Jurkat, Clone E6-1 (cell line): Measurements from ENCODE around the gene SLC38A7.
"Not testable (repeated sequence)": the region's sequence is repeated elsewhere in the genome, so short reads cannot be mapped to it uniquely, and the experiment has no call there.

Experiments used
- DNase-seq: peaks from one replicate; pipeline ENCODE4 v3.0.0-alpha.2; 2011; ENCODE audit warnings: low read depth, low spot score
- H3K4me3 ChIP-seq: 2 replicates; pipeline ENCODE4 v1.5.1; 2011; ENCODE audit warnings: mild to moderate bottlenecking, low read length, control low read depth, moderate library complexity

The SLC38A7 gene

DNA sequence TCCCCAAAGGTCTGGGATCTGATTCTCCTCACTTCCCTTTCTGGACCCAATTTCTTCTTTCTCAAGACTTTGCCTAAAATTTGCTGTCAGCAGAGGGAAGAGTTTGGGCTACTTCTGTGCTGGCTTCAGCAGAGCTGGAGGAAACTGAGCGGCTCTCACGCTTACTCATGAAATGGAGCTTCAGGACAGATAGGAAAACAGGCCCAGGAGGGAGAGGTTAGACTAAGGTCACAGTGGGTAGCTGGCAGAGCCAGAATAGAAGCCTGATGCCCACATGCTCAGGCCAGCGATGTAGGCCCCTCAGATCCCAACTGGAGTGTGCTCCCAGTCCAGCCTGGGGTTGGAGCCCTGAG is 593 bp downstream of the SLC38A7 start:
- no peak for DNase-seq
- peak overlapping the region; percentile 90 for H3K4me3 ChIP-seq

DNA sequence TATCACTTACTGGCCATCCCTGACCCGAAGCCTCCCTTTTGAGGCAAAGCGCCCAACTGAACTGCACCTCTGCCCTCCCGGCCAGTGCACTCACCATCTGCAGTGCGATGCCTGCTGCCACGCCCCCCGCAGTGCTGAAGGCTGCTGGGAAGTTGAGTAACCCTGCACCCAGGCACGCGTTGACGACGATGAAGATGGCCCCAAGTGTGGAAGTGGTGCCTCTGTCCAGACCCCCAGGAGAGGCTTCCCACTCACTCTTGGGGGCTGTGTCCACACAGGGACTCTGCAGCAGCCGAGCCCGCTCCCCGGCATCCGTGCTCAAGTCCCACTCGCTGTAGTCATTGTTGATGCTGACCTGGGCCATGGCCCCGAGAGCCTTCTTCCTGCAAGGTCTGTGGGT is 4.8 kb downstream of the SLC38A7 start:
- DNase-seq = no peak
- no peak overlapping the region for H3K4me3 ChIP-seq

DNA sequence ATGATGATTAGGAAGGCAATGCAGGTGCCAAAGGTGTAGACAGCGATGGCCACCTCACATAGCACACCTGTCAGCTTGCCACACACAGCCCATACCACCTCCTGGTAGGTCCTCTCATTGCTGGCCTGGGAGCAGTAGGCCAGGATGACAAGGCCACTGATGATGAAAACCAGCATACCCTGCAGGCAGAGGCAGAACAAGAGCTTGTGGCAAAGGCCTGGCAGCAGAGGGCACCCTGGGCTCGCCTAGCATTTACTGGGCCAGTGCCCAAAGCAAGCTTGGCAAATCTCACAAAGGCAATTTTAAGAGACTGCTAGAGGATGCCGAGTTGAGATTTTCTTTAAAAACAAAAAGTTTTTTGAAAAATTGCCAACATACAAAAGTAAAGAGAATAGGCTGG is 5.9 kb downstream of the SLC38A7 start:
- no peak overlapping the region for H3K4me3 ChIP-seq
- DNase-seq = no peak

DNA sequence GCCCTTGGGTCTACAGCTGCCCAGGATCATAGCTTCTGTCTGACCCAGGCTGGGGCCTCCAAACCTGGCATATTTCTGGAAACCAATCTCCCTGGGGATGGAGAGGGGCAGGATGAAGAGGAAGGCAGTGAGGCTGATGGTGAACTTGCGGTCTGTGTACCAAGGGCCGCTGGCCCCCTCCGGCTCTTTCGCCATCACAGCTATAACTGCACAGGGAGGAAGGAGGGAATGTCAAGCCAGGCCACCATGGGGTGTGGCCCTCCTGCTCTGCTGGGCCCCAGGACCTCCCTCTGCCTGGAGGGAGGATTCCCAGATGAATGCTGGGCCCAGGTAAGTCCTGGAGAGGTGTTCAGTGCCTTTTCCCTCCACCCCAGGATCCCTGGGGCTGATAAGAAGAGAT is 6.3 kb downstream of the SLC38A7 start:
- no peak overlapping the region for H3K4me3 ChIP-seq
- DNase-seq = no peak

DNA sequence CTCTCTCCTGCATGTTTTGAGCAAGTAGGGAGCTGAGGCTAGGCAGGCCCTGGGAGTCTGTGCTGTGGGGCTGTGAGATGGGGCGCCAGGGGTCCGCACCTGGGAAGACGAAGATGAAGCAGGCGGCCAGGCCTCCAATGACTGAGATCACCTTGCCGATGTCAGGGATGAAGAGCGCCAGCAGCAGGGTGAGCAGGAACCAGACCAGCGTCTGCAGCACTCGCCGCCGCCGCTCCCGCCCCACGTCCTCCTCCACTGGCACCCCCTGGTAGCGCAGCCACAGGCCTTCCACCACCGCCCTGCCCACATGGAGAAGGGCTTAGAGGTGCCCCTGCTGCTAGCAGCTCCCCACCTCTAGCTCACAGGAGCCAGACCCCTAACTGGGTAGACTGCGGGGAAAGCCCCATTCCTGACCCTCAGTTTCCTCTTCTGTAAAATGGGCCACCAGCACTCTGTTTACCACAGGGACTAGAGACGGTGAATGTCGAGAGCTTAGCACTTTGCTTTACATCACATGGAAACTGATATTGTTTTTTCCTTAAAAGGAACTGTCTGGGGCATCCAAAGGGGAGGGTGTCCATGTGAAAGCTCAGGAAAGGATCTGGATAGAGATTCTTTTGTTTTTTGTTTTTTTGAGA is 13.5 kb downstream of the SLC38A7 start:
- DNase-seq = no peak
- H3K4me3 ChIP-seq = no peak overlapping the region

DNA sequence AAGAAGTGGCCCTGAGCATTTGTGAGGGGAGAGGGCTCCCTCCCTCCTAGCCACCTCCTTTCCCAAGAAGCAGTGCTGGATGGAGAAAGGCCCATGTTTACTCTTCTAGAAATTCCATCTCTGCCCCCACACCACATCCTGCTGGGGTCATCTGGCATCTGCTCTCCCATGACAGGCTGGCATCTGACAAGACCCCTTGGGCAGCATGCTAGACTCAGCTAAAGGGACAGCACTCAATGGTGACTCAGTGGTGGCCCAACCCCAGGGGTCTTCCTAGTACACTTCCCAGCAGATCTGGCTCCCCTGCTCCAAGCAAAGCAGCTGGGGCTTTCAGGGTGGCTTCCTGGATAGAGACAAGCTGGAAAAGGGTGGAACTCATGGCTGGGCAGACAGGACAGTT is 14.4 kb downstream of the SLC38A7 start:
- H3K4me3 ChIP-seq = no peak overlapping the region
- no peak for DNase-seq

DNA sequence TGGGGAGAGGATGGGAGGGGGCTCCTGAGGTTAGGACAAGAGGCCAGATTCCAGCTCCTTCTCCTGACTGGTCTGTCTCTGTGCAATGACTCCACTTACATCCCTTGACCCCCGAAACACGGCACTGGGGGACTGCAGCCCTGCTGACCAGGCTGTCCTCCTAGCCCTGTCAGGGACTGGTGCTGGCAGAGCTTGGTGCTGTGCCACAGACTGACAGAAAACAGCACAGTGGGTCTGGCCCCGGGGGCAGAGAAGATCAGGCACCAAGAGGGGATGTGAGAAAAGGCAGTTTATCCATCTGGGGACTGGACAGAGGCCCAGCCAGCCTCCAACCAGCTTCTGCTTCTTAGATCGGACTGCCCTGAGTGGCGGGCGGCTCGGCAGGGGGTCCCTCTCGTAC is 19.4 kb downstream of the SLC38A7 start:
- no peak for DNase-seq
- H3K4me3 ChIP-seq = no peak overlapping the region

DNA sequence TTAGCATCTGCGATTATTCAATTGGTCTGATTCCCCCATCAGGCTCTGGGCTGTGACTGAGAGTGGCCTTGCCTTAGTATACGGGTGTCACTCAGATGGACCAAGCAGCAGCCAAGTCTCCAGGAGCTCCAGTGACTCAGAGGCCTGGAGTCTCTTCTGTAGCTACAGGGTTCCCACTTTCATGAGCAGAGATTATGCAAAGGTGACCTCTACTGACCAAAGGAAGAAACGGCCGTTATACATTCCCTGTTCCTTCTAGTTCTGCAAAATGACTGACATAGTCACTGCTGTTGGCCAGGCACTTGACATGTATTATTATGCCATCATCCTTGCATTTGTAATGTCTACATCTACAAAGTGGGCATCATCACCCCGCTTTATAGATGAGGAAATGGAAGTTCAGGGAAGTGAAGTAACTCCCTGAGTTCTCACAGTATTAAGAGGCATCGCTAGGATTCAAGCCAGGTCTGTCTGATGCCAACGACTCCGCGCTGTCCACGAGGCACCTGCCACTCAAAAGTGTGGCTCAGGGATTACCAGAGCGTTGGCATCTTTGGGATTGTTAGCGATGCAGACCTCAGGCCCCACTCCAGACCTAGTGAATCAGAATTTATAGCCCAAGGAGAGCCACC is 23.3 kb downstream of the SLC38A7 start:
- no peak overlapping the region for H3K4me3 ChIP-seq
- DNase-seq = no peak

DNA sequence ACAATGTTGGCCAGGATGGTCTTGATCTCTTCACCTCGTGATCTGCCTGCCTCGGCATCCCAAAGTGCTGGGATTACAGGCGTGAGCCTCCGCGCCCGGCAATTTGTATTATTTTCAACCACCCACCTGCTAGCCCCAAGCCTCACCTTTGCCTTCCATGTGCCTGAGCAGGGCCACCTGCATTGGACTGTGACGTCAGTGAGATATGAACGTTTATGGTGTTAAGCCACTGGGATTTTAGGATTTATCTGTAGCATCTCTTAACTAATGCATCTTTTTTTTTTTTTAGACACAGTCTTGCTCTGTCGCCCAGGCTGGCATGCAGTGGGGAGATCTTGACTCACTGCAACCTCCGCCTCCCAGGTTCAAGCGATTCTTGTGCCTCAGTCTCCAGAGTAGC is 24.7 kb downstream of the SLC38A7 start:
- H3K4me3 ChIP-seq, DNase-seq: not testable (repeated sequence)

DNA sequence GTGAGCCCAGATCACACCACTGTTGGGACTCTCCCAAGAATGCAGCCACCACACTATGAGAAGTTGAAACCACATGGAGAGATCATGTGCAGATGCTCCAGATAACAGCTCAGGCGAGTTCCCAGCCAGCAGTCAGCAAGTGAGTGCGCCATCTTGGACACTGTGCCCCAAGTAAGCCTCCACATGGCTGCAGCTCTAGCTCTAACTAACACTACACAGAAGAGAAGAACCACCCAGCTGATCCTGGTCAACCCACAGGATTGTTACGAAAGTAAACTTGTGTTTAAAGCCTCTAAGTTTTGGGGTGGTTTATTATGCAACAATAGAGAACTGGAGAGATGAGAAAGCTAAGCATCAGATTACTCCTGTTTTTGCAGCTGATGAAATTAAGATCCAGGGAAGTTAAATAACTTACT is 25.8 kb downstream of the SLC38A7 start:
- no peak overlapping the region for H3K4me3 ChIP-seq
- DNase-seq = no peak

DNA sequence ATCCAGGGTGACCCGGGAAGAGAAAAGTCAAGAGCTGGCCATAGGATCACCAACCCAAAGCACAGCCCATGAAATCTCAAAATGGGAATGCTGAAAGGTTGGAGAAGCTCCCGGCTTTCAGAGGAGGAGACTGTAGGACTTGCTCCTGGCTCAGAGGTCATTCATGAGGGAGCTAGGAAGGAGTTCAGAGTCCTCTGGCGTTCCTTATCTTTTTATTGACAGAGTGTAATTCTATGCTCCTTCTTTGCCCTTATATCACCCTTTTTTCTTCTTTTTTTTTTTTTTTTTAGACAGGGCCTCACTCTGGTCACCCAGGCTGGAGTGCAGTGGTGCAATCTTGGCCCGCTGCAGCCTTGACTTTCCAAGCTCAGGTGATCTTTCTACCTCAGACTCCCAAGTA is 27.7 kb downstream of the SLC38A7 start:
- no peak for DNase-seq
- H3K4me3 ChIP-seq = no peak overlapping the region

DNA sequence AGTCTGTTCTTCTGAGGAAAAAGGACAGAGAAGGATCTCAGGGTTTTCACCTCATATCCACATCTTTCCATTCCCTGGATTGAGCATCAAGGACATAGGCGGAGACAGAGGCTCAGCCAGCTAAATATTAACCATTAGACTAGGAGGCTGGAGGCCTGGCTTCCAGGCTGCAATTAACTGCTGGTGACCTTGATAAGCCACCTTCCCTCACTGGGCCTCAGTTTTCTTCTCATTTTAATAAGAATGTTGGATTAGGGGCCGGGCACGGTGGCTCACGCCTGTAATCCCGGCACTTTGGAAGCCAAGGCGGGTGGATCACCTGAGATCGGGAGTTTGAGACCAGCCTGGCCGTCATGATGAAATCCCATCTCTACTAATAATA is 29.4 kb downstream of the SLC38A7 start:
- no peak for DNase-seq
- no peak overlapping the region for H3K4me3 ChIP-seq

DNA sequence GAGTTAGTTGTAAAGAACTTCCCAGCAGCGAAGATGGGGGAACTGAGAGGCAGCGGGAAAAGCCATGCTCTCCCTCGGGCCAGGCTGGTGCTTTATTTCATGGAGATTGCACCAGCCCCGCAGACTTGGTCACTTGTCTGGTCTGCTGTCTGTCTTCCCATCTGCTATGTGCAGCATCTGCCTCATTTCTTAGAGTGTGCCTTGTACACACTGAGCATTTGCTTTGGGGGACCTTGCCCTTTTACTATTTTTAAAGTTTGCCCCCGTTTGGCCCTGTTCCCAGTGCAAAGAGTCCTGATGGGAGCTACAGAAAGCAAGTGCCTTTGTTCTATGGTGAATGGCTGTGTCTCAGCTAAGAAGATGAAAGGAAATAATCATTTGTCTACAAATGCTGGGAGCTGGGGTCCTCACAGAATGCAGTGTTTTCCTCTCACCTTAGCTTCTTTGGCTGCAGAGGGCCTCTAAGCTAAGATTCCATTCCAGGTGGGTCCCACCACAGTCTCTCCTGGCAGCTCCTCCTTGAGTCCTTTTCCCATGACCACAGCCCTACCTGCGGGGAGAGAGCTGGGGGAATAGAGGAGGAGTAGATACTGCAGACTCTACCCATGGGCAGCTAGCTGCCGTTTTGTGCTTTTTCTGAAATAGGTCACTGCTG is 29.9 kb downstream of the SLC38A7 start:
- DNase-seq = no peak
- H3K4me3 ChIP-seq = no peak overlapping the region

DNA sequence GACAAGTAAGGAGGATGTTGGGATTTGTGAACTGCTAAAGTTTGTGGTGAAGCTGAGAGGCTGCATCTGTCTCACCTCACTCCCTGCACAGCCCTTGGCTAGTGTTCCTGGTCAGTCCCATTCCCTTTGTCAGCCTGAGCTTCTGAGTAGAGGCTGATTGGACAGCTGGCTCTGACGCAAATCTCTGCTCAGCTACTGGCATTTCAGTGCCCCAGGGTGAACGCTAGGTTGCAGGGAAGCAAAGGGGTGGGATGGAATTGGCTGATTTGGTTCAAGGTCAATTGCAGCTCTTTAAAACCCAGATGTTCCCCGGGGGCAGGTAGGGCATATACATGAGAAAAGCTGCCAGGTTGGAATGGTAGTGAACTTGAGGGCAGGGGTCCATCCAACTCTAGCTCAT is 31.8 kb downstream of the SLC38A7 start:
- DNase-seq = no peak

DNA sequence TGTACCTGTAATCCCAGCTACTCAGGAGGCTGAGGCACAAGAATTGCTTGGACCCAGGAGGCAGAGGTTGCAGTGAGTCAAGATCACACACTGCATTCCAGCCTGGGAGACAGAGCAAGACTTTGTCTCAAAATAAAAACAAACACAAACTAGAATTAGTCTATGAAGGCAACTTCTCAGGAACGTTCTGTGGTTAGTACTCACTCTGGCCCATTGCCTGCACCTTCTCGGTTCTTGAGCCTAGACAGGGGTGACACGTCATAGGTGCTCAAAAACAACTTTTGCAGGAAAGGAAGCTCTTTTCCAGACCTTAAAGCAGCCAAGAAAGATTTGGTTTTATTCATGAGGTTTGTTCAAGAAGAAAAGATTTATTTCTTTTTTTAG is 32.6 kb downstream of the SLC38A7 start:
- DNase-seq = no peak
- no peak overlapping the region for H3K4me3 ChIP-seq

More for the DNA sequence above, 31.8 kb downstream of the SLC38A7 start:
- H3K4me3 ChIP-seq = no peak overlapping the region

DNA sequence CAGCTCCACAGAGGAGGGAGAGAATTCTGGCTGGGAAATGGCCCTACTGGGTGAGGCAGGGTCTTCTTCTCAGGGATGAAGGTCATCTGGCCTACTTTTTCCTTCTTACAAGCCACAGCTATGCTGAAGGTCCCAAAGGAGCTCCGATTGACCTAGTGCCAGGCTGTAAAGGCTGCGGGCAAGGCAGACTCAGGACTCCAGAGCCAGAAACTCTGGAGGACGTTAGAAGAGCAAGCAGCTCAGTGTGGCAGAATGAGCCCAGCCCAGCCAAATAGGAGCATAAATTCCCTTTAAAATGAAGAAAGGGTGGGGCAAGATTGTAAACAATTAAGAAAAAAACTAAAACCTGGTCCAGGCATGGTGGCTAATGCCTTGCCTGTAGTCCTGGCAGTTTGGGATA is 34.9 kb downstream of the SLC38A7 start:
- DNase-seq = no peak
- H3K4me3 ChIP-seq = no peak overlapping the region

DNA sequence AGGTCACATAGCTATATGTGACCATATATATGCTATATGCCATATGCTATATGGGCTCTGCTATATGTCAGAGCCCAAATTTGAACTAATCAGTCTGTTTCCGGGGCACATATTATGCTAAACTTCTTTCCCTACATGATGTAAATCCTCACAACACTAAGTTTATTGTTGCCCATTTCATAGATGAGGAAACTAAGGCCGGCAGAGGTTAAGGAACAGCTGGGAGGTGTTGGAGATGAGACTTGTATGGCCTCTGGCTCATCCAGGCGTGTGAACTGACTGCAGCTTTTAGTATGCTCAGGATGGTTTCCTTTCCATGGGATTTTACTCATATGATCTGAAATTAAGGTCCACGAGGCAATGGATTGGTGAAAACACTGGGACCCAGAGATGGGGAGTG is 37.5 kb downstream of the SLC38A7 start:
- no peak overlapping the region for H3K4me3 ChIP-seq
- DNase-seq = no peak

DNA sequence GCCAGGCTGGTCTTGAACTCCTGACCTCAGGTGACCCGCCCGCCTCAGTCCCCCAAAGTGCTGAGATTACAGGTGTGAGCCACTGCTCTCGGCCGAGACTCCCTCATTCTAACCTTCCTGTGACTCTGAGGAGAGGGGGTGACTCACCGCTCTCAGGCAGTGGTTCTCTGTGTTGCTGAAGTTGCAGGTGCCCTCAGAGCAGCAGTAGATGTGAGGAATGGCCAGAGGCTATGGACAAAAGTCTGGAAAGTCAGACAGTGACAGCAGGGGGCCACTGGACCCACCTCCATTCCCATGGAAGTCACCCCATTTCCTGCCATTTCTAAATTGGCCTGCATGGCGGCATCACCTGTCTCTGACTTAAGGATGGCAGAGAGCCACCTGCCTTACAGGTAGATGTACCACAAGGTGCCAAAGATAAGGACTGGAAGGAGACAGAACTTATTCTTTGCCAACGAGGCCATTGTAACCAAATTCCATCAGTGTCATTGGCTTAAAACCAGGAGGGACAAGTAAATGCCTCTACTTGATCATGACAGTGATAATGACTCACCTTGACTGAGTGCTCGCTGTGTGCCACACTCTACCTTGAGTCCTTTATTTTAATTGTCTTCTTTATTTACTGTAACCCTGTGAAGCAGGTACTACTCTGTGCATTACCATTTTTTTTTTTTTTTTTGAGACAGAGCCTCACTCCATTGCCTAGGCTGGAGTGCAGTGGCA is 39.6 kb downstream of the SLC38A7 start:
- no peak for DNase-seq
- no peak overlapping the region for H3K4me3 ChIP-seq

DNA sequence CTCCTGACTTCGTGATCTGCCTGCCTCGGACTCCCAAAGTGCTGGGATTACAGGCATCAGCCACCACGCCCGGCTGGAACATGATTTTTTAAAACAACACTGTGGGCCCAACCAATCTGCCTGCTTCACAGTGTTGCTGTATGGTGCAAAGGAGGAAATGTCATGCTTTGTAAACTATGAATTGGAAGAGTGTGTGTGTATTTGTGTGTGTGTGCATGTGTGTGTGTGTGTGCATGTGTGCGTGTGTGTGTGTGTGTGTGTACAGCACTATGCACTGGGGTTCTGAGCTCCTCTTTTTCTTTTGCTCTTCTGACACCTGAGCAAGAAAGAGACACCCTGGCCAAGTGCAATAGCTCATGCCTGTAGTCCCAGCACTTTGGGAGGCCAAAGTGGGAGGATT is 40.5 kb downstream of the SLC38A7 start:
- no peak for DNase-seq
- no peak overlapping the region for H3K4me3 ChIP-seq

DNA sequence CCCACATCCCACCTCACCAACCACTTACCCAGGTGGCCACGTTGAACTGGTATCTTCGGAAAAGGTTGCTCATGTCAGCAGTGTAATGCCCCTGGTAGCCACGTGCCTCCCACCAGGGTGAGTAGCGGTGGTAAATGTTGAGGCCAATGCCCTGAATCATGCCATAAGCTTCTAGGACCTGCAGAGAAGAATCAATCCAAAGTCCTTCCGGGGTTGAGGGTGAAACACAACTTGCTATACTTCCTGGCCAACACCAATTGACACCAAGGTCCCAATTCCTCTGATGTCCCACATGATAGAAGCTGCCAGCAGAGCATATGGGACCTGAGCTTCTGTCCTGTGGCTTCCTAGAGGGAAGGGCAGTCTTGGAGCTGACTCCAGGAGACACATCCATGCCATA is 43.6 kb downstream of the SLC38A7 start:
- DNase-seq = no peak
- no peak overlapping the region for H3K4me3 ChIP-seq
